ENCODE data around the gene SELENOI. TPM values are rescaled to one million over a fixed set of nuclear protein-coding genes. Genes with fewer than 3 reads are reported as not detected.

SELENOI gene
- total and polyA plus RNA-seq, 2 of the 4 experiments (the other 2 are of a cell fraction): 5.1 to 25.1 TPM

- dilution Hi-C loops (cut with HindIII; ENCODE audit: low sequenced_read_pairs, unreplicated experiment): no loop called here
- ATAC-seq (ENCODE audit: low read depth) (no peak), DNase-seq (no peak)
- Histone ChIP-seq H4K20me1 (ENCODE audit: insufficient read depth, low read length) (no peaks in the 10 kb centered on the region), H3K4me2 (ENCODE audit: low read depth, low read length) (no peak overlapping the region), H3K9ac (ENCODE audit: low read depth, low read length) (no peak overlapping the region), H2BK120ac (ENCODE audit: low read depth, low read length) (no peak overlapping the region), H3K9me3 (ENCODE audit: control insufficient read depth, insufficient read depth, low read length) (no peaks in the 10 kb centered on the region), H3K36me3 (ENCODE audit: control insufficient read depth, insufficient read depth, low read length) (no peaks in the 10 kb centered on the region), H4K91ac (ENCODE audit: insufficient read depth, low read depth, low read length) (no peak overlapping the region), H3K14ac (replicated peaks; ENCODE audit: low read depth, low read length) (no peak overlapping the region), H3K18ac (ENCODE audit: low read depth, low read length) (no peak overlapping the region), H2BK20ac (ENCODE audit: low read depth, low read length) (no peak overlapping the region), H3K79me1 (ENCODE audit: low read depth in 1 of 2, low read length in 2 of 2) (no peaks in the 10 kb centered on the region), H2BK5ac (ENCODE audit: low read depth, low read length, poor library complexity, severe bottlenecking) (no peak overlapping the region), H3K4me1 (ENCODE audit: control insufficient read depth, insufficient read depth, low read length) (no peaks in the 10 kb centered on the region), H3K4me3 (ENCODE audit: insufficient read depth, low read depth, low read length) (no peak overlapping the region), H3K27ac (ENCODE audit: insufficient read depth, low read length) (no peak overlapping the region), H2BK15ac (ENCODE audit: low read depth, low read length) (no peak overlapping the region), H4K8ac (ENCODE audit: low read depth in 2 of 2, low read length in 2 of 2) (no peak overlapping the region), H4K5ac (ENCODE audit: low read depth, low read length) (no peak overlapping the region), H2AK9ac (replicated peaks; ENCODE audit: low read depth, low read length, poor library complexity) (no peak overlapping the region), H2AFZ (replicated peaks; ENCODE audit: low read length, poor library complexity) (no peak overlapping the region), H3K9me1 (ENCODE audit: insufficient read depth, low read length) (no peaks in the 10 kb centered on the region), H2AK5ac (ENCODE audit: low read depth, low read length) (no peak overlapping the region), H3K27me3 (ENCODE audit: control insufficient read depth, insufficient read depth, low read length) (peaks cover 44% of the 10 kb centered on the region), H3K56ac (ENCODE audit: extremely low read depth, insufficient read depth, low read length) (no peak overlapping the region), H3K23ac (ENCODE audit: low read depth, low read length) (no peak overlapping the region), H3K4ac (ENCODE audit: low read depth, low read length) (no peak overlapping the region)
- no TSS peak for BruUV-seq (replicated peaks)
- in situ Hi-C loops (cut with MboI; ENCODE audit: low sequenced_read_pairs): no loop called here
- 40% methylated on average over 1 of the region's 6 CpGs; no CpG with 5 or more reads in 1 of the 2 experiments for WGBS, 2 experiments (ENCODE audit: extremely low coverage in 2 of 2, insufficient read length in 1 of 2)
- CTCF ChIA-PET: no interaction called here
- POLR2A ChIA-PET (ENCODE audit: unreplicated experiment): no interaction called here
- TF ChIP-seq RFX5 (IDR thresholded peaks at IDR 0.05; ENCODE audit: low read depth, low read length) (no peak), MAZ (IDR thresholded peaks at IDR 0.05; ENCODE audit: borderline replicate concordance, low read depth, low read length) (no peak), FOS (IDR thresholded peaks at IDR 0.05; ENCODE audit: low read depth, low read length) (no peak), CTCF (conservative IDR thresholded peaks at IDR 0.05; ENCODE audit: low read depth, low read length) (no peak), NFE2L2 (IDR thresholded peaks at IDR 0.05; ENCODE audit: low read depth, low read length) (no peak), POLR2A (IDR thresholded peaks at IDR 0.05; ENCODE audit: low read depth, low read length) (no peak), RCOR1 (IDR thresholded peaks at IDR 0.05; ENCODE audit: insufficient replicate concordance, low read length) (no peak)
- TF ChIP-seq, protein P1, sequence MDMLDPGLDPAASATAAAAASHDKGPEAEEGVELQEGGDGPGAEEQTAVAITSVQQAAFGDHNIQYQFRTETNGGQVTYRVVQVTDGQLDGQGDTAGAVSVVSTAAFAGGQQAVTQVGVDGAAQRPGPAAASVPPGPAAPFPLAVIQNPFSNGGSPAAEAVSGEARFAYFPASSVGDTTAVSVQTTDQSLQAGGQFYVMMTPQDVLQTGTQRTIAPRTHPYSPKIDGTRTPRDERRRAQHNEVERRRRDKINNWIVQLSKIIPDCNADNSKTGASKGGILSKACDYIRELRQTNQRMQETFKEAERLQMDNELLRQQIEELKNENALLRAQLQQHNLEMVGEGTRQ (IDR thresholded peaks at IDR 0.05; ENCODE audit: low read depth, low read length): no peak
- intact Hi-C loops (cut with micrococcal nuclease): no loop called here
Measured at GRCh38 chr2:26316845-26317244, 29.1 kb upstream of the SELENOI start.
